Measurements from ENCODE around the gene LTK. TPM values are rescaled to one million over a fixed set of nuclear protein-coding genes. Genes with fewer than 3 reads are reported as not detected.

LTK gene
- total and polyA plus RNA-seq, 2 of the 8 experiments (the other 6 are each of a cell fraction or from before 2014, with no cell fraction given): 0.05 to 0.19 TPM

- TF ChIP-seq MAX (IDR thresholded peaks at IDR 0.05) (no peak), HDAC6 (IDR thresholded peaks at IDR 0.05; ENCODE audit: low read depth, low read length) (no peak), ATF2 (IDR thresholded peaks at IDR 0.05; ENCODE audit: low read length) (no peak), ZNF274 (IDR thresholded peaks at IDR 0.05; ENCODE audit: borderline replicate concordance, extremely low read depth, low read length) (no peak), SIN3A (conservative IDR thresholded peaks at IDR 0.05 in 1 of 2, IDR thresholded peaks at IDR 0.05 in 1 of 2; ENCODE audit: low read depth in 1 of 2, low read length in 2 of 2) (no peak), JUN (IDR thresholded peaks at IDR 0.05; ENCODE audit: low read depth, low read length) (no peak), RBBP5 (IDR thresholded peaks at IDR 0.05; ENCODE audit: borderline replicate concordance, low read depth, low read length) (no peak), CBX8 (IDR thresholded peaks at IDR 0.05; ENCODE audit: borderline replicate concordance, low read depth, low read length) (no peak), BRCA1 (IDR thresholded peaks at IDR 0.05; ENCODE audit: low read depth, low read length) (no peak)
Measured at GRCh38 chr15:41482110-41482877, 31.3 kb downstream of the LTK start (continued).

All from H1 (cell line).